Glomerular endothelial cell (primary cell): Measurements from ENCODE around the gene RBP7. TPM values are rescaled to one million over a fixed set of nuclear protein-coding genes. Genes with fewer than 3 reads are reported as not detected.
"Not testable (repeated sequence)": the region's sequence is repeated elsewhere in the genome, so short reads cannot be mapped to it uniquely, and the experiment has no call there.

ENCODE experiments used
- DNase-seq: peaks from one replicate; pipeline ENCODE4 v3.0.0-alpha.2; 2011; ENCODE audit warnings: low read depth, low spot score; ENCODE audit errors: extremely low read depth
- total RNA-seq: library from RNA; depleted of rRNA; stranded (reverse); fragments of >200 nt; gene quantifications from 2 replicates; pipeline ENCODE4 v1.2.3, GENCODE V29; 2015

The RBP7 gene
- total RNA-seq, 1 donor from 2014 or later = not detected

DNA sequence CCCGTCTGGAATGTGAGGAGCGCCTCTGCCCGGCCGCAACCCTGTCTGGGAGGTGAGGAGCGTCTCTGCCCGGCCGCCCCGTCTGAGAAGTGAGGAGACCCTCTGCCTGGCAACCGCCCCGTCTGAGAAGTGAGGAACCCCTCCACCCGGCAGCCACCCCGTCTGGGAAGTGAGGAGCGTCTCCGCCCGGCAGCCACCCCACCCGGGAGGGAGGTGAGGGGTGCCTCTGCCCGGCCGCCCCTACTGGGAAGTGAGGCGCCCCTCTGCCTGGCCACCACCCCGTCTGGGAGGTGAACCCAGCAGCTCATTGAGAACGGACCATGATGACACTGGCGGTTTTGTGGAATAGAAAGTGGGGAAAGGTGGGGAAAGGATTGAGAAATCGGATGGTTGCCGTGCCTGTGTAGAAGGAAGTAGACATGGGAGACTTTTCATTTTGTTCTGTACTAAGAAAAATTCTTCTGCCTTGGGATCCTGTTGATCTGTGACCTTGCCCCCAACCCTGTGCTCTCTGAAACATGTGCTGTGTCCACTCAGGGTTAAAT is 32.0 kb downstream of the RBP7 start:
- DNase-seq = not testable (repeated sequence)

DNA sequence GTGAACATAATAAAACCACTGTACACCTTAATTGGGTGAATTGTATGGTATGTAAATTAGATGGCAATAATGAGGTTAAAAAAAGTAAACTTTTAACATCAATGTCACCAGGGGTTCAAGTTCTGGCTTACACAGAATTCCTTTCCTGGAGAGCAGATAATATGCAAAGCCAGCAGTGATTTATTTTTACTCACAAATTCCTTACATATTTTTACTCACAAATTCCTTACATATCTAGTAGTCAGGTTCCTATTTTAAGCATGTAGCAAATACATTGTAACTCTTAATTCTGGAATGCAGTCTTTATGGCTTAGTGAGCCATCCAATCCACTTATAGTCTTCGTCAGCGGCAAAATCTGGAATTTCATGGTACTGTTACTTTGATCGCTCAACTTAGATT is 34.4 kb downstream of the RBP7 start:
- DNase-seq = no peak

DNA sequence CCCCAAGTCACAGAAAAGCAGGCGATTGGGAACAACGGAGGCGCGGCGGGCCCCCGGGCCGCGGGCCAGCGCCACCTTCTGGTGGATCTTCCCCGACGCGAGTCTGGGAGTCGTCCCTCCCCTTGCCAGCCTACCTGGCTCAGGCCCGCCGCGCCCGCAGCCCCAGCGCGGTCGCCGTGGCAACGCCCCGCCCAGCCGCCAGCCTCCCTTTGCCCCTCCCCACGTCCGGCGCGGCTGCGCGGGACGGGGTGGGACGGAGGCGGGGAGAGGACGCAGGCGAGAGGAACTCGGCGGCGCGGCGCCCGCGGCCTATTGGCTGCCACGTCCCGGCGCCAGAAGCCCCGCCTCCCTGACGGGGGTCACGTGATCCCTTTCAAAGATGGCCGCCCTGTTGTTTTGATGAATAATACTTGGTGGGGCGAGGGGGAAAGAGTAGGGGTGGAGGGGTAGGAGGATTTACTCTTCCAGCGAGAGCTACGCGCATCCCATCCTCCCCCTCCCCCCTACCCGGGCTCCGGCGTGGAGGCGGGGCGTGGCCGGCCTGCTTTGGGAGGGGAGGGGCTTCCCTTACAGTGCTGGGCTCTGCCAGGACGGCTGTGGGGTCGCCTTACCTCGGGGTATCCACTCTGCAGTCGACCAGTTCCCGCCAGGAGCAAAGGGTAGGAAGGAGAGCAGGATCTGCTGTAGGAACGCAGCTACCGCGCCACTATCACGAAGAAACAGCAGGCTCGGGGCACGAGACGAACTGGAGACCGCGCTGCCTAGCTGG is 35.7 kb downstream of the RBP7 start, which contains the start of gene UBE4B:
TSS of gene UBE4B (plus strand) at position 369 of the 769 bp plus-strand sequence. CDS start 713 bp downstream, outside the sequence.
- peak; percentile 37 for DNase-seq

DNA sequence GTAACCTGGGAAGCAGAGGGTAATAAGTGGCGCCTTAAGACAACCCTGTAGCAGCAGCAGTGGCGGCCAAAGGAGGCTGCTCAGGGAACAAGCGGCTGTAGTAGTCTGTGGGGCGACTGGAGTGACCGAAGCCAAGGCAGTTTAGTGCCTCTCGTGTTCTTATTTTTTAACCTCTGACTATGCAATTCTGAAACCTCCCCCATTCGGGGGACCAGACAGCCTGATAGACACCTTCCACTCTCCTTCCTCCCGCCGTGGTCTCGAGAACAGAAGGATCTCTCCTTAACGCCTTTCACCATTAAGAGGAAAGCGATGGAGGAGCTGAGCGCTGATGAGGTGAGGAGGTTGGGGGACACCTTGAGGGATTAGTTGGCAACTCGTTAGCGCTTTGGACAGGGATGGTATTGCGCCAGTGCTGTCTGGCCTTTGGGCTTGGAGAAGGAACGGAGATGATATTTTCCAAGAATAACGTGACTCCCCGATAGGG is 36.4 kb downstream of the RBP7 start:
- DNase-seq = no peak

DNA sequence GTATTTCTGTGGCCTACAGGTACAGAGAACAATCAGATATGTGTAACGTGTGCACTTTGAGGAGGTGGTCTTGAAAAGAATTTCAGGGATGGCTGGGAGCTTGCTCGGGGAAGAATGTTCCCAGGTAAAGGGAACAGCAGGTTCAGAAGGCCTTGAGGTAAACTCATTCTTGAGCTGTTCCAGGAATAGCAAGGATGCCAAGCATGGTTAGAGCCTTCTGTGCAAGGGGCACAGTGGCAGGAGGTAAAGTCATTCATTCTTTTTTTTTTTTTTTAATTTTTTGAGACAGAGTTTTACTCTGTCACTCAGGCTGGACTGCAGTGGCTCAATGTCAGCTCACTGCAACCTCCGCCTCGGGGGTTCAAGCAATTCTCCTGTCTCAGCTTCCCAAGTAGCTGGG is 45.7 kb downstream of the RBP7 start:
- no peak for DNase-seq

DNA sequence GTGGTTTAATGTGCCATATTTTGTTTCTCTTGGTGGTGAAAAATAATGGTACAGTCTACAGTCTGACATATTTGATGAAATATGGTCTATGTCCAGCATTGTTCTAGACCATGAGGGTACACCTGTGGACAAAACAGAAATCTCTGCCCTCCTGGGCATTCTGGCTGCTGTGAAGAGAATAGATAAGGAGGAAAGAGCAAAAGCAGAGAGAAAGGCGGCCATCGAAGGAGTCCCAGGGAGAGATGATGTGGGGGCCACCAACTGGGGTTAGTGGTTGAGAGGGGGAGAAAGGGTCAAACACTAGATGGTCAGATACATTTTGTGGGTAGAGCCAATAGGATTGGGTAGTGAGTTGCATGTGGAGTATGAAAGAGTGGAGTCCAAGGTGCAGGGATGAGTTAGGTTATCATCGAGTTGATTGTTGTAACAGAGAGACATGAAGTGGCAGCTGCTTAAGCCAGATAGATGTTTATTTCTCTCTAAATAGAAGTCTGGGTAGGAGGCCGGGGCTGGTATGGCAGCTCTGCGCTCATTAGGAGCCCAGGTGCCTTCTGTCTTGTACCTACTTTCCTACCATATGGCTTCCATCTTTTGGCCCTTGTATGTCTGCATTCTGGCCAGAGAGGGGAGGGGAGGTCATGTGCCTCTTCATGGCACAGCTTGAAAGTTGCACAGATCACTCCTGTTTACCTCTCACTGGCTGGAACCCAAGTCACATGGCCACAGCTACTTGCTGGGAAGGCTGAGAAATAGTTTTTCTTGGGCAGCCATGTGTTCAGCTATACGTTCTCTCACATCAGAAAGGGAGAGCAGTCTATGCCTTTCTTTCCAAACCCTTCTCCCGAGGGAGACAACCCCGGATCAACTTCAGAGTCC is 48.7 kb downstream of the RBP7 start:
- DNase-seq = no peak

DNA sequence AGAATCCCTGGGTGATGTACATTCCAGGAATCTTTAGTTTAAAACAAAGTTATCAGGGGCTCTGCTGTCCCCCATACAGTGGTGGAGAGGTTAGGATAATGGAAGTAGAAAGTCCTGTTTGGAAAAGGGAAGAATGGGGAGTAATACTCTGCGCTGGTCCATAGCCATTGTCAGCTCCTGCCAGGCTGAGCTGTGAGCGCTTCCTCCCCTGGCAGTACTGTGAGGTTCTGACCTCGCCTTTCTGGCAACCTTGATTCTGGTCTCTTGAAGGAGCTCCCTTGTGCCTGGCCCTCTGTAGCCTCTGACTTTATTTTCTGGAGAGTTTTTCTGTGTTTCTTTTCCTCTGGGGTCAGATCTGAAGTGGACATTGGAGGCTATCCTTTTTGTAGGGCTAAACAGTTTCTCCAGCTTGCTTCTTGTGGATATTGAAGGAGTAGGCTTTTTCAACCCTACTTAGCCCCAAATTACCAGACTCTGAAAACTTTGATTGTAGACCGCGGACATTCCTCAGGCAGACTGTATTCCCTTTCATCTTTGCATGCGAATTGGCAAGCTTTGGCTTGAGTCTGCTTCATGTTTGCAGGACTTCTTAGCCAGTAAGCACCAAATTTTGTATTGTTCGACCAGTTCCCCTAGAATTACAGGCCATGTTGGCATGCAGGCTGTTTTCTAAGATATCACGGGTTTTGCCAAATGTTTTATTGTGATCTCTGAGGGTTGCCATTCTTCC is 49.5 kb downstream of the RBP7 start:
- DNase-seq = no peak

DNA sequence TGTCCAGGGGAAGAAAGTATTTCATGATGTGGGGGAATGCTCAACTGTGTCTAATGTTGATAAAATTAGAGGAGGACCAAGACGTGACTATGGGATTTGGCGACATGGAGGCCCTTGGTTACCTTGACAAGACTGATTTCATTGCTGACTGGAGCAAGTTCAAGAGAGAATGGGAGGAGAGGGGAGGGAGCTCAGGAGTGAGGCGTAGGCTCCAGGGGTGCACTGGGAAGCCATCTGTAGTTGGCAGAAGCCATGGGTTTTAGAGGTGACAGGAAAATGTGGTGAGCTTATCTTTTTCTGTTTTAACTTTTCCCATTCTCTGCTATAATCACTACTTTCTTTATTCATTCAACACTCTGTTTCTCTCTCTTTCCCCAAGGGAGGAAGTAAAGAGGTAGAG is 51.6 kb downstream of the RBP7 start:
- DNase-seq = no peak

DNA sequence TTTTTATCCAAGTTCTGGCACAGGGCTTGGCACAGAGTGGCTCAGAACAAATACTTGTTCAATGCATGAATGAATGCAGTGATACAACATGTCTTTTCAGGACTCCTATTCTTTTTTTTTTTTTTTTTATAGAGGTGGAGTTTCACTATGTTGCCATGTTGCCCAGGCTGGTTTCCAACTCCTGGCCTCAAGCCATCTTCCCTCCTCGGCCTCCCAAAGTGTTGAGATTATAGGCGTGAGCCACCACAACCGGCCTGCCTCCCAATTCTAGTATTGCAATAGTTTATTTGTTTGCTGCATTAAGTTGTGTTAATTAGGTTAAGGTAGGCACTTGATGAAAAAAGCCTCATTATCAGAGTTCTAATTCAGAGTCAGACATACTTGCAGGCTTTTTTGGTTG is 53.6 kb downstream of the RBP7 start:
- no peak for DNase-seq

DNA sequence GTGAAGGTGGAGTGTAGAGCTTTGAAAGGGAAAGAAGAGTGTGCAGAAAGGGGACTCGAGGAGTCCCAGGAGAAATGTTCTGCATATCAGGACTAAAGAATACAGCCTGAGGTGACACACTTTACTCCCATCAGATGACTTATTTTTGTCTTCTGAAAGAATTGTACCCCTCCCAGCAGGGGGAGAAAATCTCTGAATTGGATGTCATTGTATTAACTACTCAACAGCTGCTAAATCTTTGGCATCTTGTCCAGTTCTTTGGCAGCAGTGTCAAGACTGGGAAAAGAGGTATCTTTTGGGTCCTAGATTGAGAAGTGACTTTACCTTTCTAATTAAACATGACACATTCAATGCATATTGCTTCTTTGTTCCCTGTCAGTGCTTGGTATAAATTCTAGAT is 54.6 kb downstream of the RBP7 start:
- no peak for DNase-seq

DNA sequence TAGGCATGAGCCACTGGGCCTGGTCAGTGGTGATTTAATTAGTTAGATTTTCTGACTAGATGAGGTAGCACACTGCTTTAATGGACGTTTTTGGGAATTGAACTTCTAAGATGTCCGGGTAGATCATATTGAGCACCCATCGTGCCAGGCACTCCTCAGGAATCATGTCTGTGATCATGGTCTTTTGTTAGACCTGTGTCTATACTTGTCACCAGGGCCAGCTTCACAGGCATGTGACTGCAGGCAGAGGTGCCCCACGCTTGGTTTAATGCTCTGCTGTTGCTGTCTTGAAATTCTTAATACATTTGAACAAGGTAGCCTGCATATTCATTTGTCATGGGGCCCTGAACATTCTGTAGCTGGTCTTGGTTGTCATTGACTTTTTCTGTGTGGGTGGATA is 55.3 kb downstream of the RBP7 start:
- no peak for DNase-seq

DNA sequence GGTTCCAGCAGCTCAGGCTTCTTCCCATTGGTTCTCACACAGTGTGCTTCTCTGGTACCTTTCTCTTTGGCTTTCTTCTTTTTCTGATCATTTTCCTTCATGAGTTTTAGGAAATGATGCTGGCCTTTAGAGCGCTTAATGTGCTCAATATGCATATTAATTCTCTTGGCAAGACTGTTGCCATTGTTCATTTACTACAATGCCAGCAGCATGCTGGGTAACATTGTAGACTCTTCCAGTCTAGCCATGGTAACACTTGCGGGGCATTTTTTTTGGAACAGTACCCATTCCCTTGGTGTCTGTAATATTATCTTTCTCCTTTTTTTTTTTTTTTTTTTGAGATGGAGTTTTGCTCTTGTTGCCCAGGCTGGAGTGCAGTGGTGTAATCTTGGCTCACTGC is 57.4 kb downstream of the RBP7 start:
- no peak for DNase-seq

DNA sequence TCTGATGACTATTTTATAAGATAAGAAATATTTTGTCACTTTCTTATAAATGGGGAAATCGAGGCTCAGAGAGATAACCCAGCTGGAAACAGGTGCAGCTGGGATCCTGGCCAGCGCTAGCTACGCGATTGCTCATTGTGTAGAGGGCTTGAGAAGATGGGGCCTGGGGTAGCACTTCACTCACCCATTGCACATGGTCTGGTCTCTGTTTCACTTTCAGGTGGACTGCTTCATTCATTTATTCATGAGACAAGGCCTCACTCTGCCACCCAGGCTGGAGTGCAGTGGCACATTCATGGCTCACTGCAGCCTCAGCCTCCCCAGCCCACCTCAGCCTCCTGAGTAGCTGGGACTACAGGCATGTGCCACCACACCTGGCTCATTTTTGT is 59.6 kb downstream of the RBP7 start:
- no peak for DNase-seq

DNA sequence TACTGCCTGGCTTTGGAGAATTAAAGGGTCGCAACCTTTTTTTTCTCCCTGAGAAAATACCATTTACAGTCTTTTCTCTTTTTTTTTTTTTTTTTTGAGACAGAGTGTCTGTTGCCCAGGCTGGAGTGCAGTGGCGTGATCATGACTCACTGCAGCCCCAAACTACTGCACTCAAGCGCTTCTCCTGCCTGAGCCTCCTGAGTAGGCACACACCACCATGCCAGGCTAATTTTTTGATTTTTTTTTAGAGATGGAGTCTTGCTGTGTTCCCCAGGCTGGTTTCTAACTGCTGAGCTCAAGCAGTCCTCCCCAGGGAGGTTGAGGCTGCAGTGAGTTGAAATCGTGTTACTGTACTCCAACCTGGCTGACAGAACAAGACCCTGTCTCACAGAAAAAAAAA is 60.3 kb downstream of the RBP7 start:
- no peak for DNase-seq

DNA sequence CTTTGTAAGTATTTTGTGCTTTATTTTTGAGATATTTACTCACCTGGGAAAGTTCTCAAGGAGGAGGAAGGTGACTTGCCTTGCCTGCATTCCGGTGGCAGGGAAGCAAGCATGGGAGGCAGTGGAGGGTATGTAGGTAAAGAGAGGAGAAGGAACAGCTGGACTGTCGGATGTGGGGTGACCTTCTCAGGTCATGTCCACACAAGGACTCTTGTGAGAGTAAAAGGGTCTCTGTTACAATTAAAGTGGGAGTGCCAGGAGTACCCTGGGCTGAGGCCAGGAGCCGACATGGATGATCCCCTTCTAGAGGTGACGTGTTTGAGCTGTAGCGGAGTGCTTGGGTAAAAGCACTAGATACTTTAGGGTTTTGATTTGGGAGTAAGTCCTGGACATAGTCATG is 60.8 kb downstream of the RBP7 start:
- DNase-seq = no peak

DNA sequence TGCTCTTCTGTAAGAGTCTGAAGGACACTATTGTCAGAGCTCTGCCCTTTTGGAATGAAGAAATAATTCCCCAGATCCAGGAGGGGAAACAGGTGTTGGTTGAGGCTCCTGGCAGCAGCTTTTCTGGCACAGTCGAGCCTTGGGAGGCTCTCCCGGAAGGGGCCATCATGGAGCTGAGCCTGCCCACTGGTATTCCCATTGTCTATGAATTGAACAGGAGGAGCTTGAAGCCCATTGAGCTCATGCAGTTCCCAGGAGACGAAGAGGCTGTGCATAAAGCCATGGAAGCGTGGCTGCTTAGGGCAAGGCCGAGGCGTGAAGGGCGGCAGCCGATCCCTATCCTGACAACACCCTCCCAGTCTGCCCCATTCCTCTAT is 62.3 kb downstream of the RBP7 start:
- DNase-seq = no peak

DNA sequence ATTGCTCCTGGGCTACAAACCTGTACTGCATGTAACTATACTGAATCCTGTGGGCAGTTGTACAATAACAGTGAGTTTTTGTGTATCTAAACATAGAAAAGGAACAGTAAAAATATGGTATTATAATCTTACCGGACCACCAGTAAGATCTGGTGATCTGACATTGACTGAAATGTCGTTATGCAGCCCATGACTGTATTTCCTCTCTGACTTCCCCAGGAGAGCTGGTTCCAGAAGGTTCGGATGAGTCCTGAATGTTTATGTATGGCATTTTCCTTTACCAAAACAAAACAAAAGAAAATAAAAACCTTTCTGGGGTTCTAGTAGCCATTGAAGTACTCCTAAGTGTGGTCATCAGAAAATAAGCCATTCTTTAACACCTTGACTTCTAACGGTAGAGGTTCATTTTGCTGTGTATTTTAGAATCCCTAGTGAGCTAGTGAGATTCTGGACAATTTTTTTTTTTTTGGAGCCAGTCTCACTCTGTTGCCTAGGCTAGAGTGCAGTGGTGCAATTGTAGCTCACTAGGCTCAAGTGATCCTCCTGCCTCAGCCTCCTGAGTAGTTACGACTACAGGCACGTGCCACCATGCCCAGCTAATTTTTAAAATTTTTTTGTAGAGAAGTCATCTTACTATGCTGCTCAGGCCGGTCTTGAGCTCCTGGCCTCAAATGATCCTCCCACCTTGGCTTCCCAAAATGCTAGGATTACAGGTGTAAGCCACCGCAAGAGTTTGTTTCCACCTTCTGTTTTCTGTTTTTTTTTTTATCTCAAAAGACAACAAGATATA is 63.5 kb downstream of the RBP7 start:
- DNase-seq = no peak

DNA sequence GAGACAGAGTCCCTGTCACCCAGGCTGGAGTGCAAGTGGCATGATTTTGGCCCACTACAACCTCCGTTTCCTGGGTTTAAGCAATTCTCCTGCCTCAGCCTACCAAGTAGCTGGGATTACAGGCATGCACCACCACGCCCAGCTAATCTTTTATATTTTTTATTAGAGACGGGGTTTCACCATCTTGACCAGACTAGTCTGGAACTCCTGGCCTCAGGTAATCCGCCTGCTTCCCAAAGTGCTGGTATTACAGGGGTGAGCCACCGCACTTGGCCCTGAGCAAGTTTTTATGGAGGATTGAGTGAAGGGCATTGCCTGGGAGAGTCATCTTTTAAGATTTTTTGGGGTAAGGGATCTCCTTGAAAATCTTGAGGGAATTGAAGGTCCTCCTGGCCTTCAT is 64.2 kb downstream of the RBP7 start:
- no peak for DNase-seq

DNA sequence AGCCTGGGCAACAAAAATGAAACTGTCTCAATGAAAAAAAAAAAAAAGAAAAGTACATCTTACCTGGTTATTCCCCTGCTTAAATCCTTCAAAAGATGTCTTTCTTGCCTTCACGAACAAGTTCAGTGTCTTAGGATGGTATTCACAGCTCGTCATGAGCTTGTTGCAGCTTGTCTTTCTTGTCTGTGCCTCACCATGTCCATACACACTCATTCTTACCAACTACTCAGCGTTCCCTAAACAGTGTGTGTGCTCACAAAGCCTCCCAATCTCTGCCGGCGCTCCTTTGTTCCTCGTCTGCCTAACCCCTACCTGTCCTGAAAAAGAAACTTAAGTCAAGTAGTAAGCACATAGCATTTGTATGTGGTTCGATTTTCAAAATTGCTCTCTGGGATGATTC is 66.8 kb downstream of the RBP7 start:
- DNase-seq = no peak
